Esophagus squamous epithelium (tissue), 5 donors: ENCODE data around the gene OR4K13. TPM values are rescaled to one million over a fixed set of nuclear protein-coding genes. Genes with fewer than 3 reads are reported as not detected.

ENCODE experiments used
- DNase-seq: peaks from one replicate; lab custom pipeline; 2025; lab: John Stamatoyannopoulos, UW
- H3K27ac ChIP-seq, 4 donors: fragments of 200-600 bp; sonication (generic); one replicate each; pipeline ENCODE4 v1.5.1; 2016 to 2019; ENCODE audit warnings: mild to moderate bottlenecking in 1 of 4
- H3K27me3 ChIP-seq, 4 donors: fragments of 200-600 bp; sonication (generic); 1 replicate in 3 of 4; 2 replicates in 1 of 4; pipeline versions ENCODE4 v1.5.1 to v1.6.0; 2017 to 2021; ENCODE audit warnings: antibody characterized with exemption in 1 of 4
- H3K36me3 ChIP-seq, 3 donors: fragments of 200-600 bp; sonication (generic); one replicate each; pipeline ENCODE4 v1.5.1; 2016 to 2019
- H3K4me1 ChIP-seq, 3 donors: fragments of 200-600 bp; sonication (generic); one replicate each; pipeline ENCODE4 v1.5.1; 2017 to 2019
- H3K4me3 ChIP-seq, 4 donors: fragments of 200-600 bp; sonication (generic); 1 replicate in 3 of 4; 2 replicates in 1 of 4; pipeline ENCODE4 v1.5.1; 2016 to 2019; ENCODE audit warnings: mild to moderate bottlenecking in 2 of 4, moderate library complexity in 1 of 4
- H3K9me3 ChIP-seq, 3 donors: fragments of 200-600 bp; sonication (generic); one replicate each; pipeline ENCODE4 v1.5.1; 2016 to 2019
- CTCF ChIP-seq, 6 experiments: fragments of 450-650 bp in 4 of 6; fragments of 200-600 bp in 2 of 6; sonication (generic) in 2 of 6; IDR thresholded peaks; one replicate each; pipeline ENCODE4 v1.5.1; 2016 to 2019; ENCODE audit warnings: antibody characterized with exemption in 6 of 6, mild to moderate bottlenecking in 4 of 6, moderate library complexity in 4 of 6
- POLR2A ChIP-seq, 4 donors: fragments of 450-650 bp; IDR thresholded peaks; one replicate each; pipeline ENCODE4 v1.6.1; 2017; ENCODE audit warnings: antibody characterized with exemption in 4 of 4, mild to moderate bottlenecking in 4 of 4, moderate library complexity in 3 of 4
- WGBS, 2 donors: methylation state at CpG; one replicate each; pipeline ENCODE4 v1.1.5; 2018; 5-methylcytosine and 5-hydroxymethylcytosine counted together
- intact Hi-C: fragments of 100-400 bp; cut with DNase I; formaldehyde crosslinking; loops from one replicate; pipeline ENCODE4 v1.15.0; 2022
- total RNA-seq, 4 donors: library from RNA; depleted of rRNA; stranded (reverse); fragments of >200 nt; gene quantifications; one replicate each; pipeline ENCODE4 v1.1.0, GENCODE V29; 2016
- donor health status: DM: yes; HTN: yes; CAD: no.

The OR4K13 gene
- total RNA-seq = not detected

- DNase-seq = no peak
- Histone ChIP-seq H3K36me3 (no peaks in the 10 kb centered on the region), H3K4me3 (no peak within 1 kb of the TSS), H3K27me3 (no peaks in the 10 kb centered on the region), H3K9me3 (no peaks in the 10 kb centered on the region), H3K27ac (no peak within 1 kb of the TSS), H3K4me1 (no peaks in the 10 kb centered on the region)
- TF ChIP-seq CTCF (IDR thresholded peaks at IDR 0.05) (no peak), POLR2A (IDR thresholded peaks at IDR 0.05) (no peak)
- intact Hi-C loops = no loop called here
- 85 to 92% methylated on average over 4 of the region's 4 CpGs for WGBS, 2 donors
These were observed at the start of gene OR4K13 for GRCh38 chr14:20035938-20036337. OR4K13 (minus strand) TSS chr14:20036038; CDS start chr14:20034758, 1,280 bp downstream.

GRCh38 chr14:20059745-20060144, 23.9 kb upstream of the OR4K13 start, which contains the start of gene OR4L1:
OR4L1 (plus strand) TSS chr14:20060045; CDS start chr14:20060045, 0 bp downstream.
- WGBS, 2 donors = 60 to 69% methylated on average over 2 of the region's 2 CpGs
- TF ChIP-seq CTCF (IDR thresholded peaks at IDR 0.05) (no peak), POLR2A (IDR thresholded peaks at IDR 0.05) (no peak)
- no peak within 1 kb of the TSS for H3K27ac ChIP-seq
- no peaks in the 10 kb centered on the region for H3K27me3 ChIP-seq
- H3K9me3 ChIP-seq = peaks cover 0 to 8% (median 0%) of the 10 kb centered on the region in 3 donors
- intact Hi-C loops = no loop called here
- no peak for DNase-seq
- H3K4me1 ChIP-seq = no peaks in the 10 kb centered on the region
- no peak within 1 kb of the TSS for H3K4me3 ChIP-seq
- no peaks in the 10 kb centered on the region for H3K36me3 ChIP-seq

- WGBS, 2 donors = 39 to 67% methylated on average over 1 of the region's 1 CpG
- H3K9me3 ChIP-seq = no peaks in the 10 kb centered on the region
These were observed 12.4 kb upstream of the OR4K13 start for GRCh38 chr14:20048202-20048601.

GRCh38 chr14:20044243-20044642, 8.4 kb upstream of the OR4K13 start:
- no peak overlapping the region for H3K27ac ChIP-seq
- 79 to 80% methylated on average over 4 of the region's 5 CpGs for WGBS, 2 donors
- H3K36me3 ChIP-seq = no peaks in the 10 kb centered on the region
- intact Hi-C loops = no loop called here
- no peaks in the 10 kb centered on the region for H3K9me3 ChIP-seq
- TF ChIP-seq POLR2A (IDR thresholded peaks at IDR 0.05) (no peak), CTCF (IDR thresholded peaks at IDR 0.05) (no peak)
- H3K4me3 ChIP-seq = no peak overlapping the region
- no peaks in the 10 kb centered on the region for H3K4me1 ChIP-seq
- DNase-seq = no peak
- no peaks in the 10 kb centered on the region for H3K27me3 ChIP-seq

More at GRCh38 chr14:20048202-20048601, 12.4 kb upstream of the OR4K13 start:
- Histone ChIP-seq H3K27ac (no peak overlapping the region), H3K4me1 (no peaks in the 10 kb centered on the region), H3K27me3 (no peaks in the 10 kb centered on the region), H3K36me3 (no peaks in the 10 kb centered on the region), H3K4me3 (no peak overlapping the region)
- TF ChIP-seq CTCF (IDR thresholded peaks at IDR 0.05) (no peak), POLR2A (IDR thresholded peaks at IDR 0.05) (no peak)
- DNase-seq = no peak
- intact Hi-C loops = no loop called here

GRCh38 chr14:20035449-20035848, 389 bp downstream of the OR4K13 start:
- H3K4me3 ChIP-seq = no peak overlapping the region
- TF ChIP-seq CTCF (IDR thresholded peaks at IDR 0.05) = no peak
- no peak for TF ChIP-seq POLR2A (IDR thresholded peaks at IDR 0.05)
- no peaks in the 10 kb centered on the region for H3K4me1 ChIP-seq
- no peak overlapping the region for H3K27ac ChIP-seq
- no peak for DNase-seq
- 64 to 65% methylated on average over 3 of the region's 3 CpGs for WGBS, 2 donors
- intact Hi-C loops = no loop called here
- H3K36me3 ChIP-seq = no peaks in the 10 kb centered on the region
- no peaks in the 10 kb centered on the region for H3K9me3 ChIP-seq
- no peaks in the 10 kb centered on the region for H3K27me3 ChIP-seq
